MCF 10A (cell line): Measurements from ENCODE around the gene ZNF592. TPM values are rescaled to one million over a fixed set of nuclear protein-coding genes. Genes with fewer than 3 reads are reported as not detected.

Experiments
- BruUV-seq: library from RNA; stranded (reverse); fragments of 400-500 nt; replicated peaks from 2 replicates; lab custom pipeline; 2021; lab: Mats Ljungman, UMichigan
- CTCF ChIA-PET: fragments of 300-600 bp; sonication (Branson Sonifier 250); formaldehyde crosslinking; extraction: SDS; loops from one replicate; lab custom pipeline; 2021; ENCODE audit warnings: antibody characterized with exemption, inconsistent platforms; lab: Yijun Ruan, JAX
- POLR2A ChIA-PET: fragments of 300-600, 350-650 bp; sonication (Branson Sonifier 250); formaldehyde crosslinking; extraction: SDS; loops from one replicate; lab custom pipeline; 2020; ENCODE audit warnings: antibody characterized with exemption, inconsistent platforms; lab: Yijun Ruan, JAX
- DNase-seq: peaks from one replicate; pipeline ENCODE4 v3.0.0-alpha.2; 2018; ENCODE audit not compliant: unreplicated experiment
- H3K27ac Mint-ChIP-seq: one replicate; pipeline ENCODE4 v1.8.0; 2022; ENCODE audit warnings: mild to moderate bottlenecking, low read depth, mixed read lengths; ENCODE audit not compliant: unreplicated experiment
- H3K27me3 Mint-ChIP-seq: one replicate; pipeline ENCODE4 v1.8.0; 2022; ENCODE audit warnings: mixed read lengths; ENCODE audit not compliant: insufficient read depth, unreplicated experiment
- H3K36me3 Mint-ChIP-seq: one replicate; pipeline ENCODE4 v1.8.0; 2022; ENCODE audit warnings: mild to moderate bottlenecking, moderate library complexity, mixed read lengths; ENCODE audit not compliant: insufficient read depth, unreplicated experiment
- H3K4me1 Mint-ChIP-seq: one replicate; pipeline ENCODE4 v1.8.0; 2022; ENCODE audit warnings: mixed read lengths; ENCODE audit not compliant: insufficient read depth, unreplicated experiment
- H3K4me3 Mint-ChIP-seq: one replicate; pipeline ENCODE4 v1.8.0; 2022; ENCODE audit warnings: mild to moderate bottlenecking, moderate library complexity, mixed read lengths; ENCODE audit not compliant: unreplicated experiment
- H3K9me3 Mint-ChIP-seq: one replicate; pipeline ENCODE4 v1.8.0; 2022; ENCODE audit warnings: mixed read lengths; ENCODE audit not compliant: unreplicated experiment
- intact Hi-C: fragments of 100-400 bp; cut with micrococcal nuclease; formaldehyde crosslinking; loops from 2 replicates; pipeline ENCODE4 v1.14.1; 2022
- total RNA-seq: library from RNA; stranded (reverse); gene quantifications from 2 replicates; pipeline ENCODE4 v1.2.3, GENCODE V29; 2022
- TF ChIP-seq, protein P1 (sequence below): fragments of 200-600 bp; IDR thresholded peaks from one replicate; pipeline ENCODE4 v1.8.0; 2022; ENCODE audit warnings: antibody characterized with exemption, mild to moderate bottlenecking; ENCODE audit not compliant: unreplicated experiment

ZNF592 gene
- total RNA-seq, 1 experiment from 2014 or later, result 27.5 TPM

- H3K4me3 Mint-ChIP-seq, result no peak overlapping the region
- ChIA-PET CTCF (interaction anchor here (0.6 to 0.7 kb wide), 3 partner anchors 10 to 228 kb away, joined by 3 read pairs; no protein-coding TSS in a partner anchor), POLR2A (no interaction called here)
- DNase-seq, result no peak
- no peaks in the 10 kb centered on the region for H3K9me3 Mint-ChIP-seq
- TF ChIP-seq, protein P1, sequence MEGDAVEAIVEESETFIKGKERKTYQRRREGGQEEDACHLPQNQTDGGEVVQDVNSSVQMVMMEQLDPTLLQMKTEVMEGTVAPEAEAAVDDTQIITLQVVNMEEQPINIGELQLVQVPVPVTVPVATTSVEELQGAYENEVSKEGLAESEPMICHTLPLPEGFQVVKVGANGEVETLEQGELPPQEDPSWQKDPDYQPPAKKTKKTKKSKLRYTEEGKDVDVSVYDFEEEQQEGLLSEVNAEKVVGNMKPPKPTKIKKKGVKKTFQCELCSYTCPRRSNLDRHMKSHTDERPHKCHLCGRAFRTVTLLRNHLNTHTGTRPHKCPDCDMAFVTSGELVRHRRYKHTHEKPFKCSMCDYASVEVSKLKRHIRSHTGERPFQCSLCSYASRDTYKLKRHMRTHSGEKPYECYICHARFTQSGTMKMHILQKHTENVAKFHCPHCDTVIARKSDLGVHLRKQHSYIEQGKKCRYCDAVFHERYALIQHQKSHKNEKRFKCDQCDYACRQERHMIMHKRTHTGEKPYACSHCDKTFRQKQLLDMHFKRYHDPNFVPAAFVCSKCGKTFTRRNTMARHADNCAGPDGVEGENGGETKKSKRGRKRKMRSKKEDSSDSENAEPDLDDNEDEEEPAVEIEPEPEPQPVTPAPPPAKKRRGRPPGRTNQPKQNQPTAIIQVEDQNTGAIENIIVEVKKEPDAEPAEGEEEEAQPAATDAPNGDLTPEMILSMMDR, result no peak
- intact Hi-C loops, result no loop called here
- no peaks in the 10 kb centered on the region for H3K36me3 Mint-ChIP-seq
- no TSS peak for BruUV-seq
- H3K27ac Mint-ChIP-seq, result no peak overlapping the region
- H3K4me1 Mint-ChIP-seq, result no peaks in the 10 kb centered on the region
- H3K27me3 Mint-ChIP-seq, result peaks cover 15% of the 10 kb centered on the region
Measured at GRCh38 chr15:84818261-84819131, 70.1 kb downstream of the ZNF592 start.

- intact Hi-C loops, result no loop called here
- no peaks in the 10 kb centered on the region for H3K36me3 Mint-ChIP-seq
- CTCF ChIA-PET, result interaction anchor here (0.7 kb wide), 1 partner anchor 111 kb away, joined by 3 read pairs; no protein-coding TSS in a partner anchor
- H3K27me3 Mint-ChIP-seq, result peaks cover 15% of the 10 kb centered on the region
- POLR2A ChIA-PET, result interaction anchor here (1.0 to 1.1 kb wide), 2 partner anchors 28 to 104 kb away, joined by 3 to 4 read pairs; partner anchors contain the start of gene SEC11A
- no peak overlapping the region for H3K27ac Mint-ChIP-seq
- no peaks in the 10 kb centered on the region for H3K4me1 Mint-ChIP-seq
- H3K4me3 Mint-ChIP-seq, result no peak overlapping the region
- H3K9me3 Mint-ChIP-seq, result no peaks in the 10 kb centered on the region
- no peak for DNase-seq
- no TSS peak for BruUV-seq
- TF ChIP-seq, protein P1, result no peak
Measured at GRCh38 chr15:84819291-84819768, 70.9 kb downstream of the ZNF592 start.

GRCh38 chr15:84819791-84820190, 71.4 kb downstream of the ZNF592 start:
- TF ChIP-seq, protein P1, result no peak
- BruUV-seq, result no TSS peak
- Mint-ChIP-seq H3K4me3 (no peak overlapping the region), H3K9me3 (no peaks in the 10 kb centered on the region), H3K36me3 (no peaks in the 10 kb centered on the region), H3K27ac (no peak overlapping the region), H3K4me1 (no peaks in the 10 kb centered on the region), H3K27me3 (peaks cover 15% of the 10 kb centered on the region)
- POLR2A ChIA-PET, result interaction anchor here (1.0 to 1.1 kb wide), 2 partner anchors 29 to 104 kb away, joined by 3 to 4 read pairs; partner anchors contain the start of gene SEC11A
- CTCF ChIA-PET, result interaction anchor here (0.7 kb wide), 1 partner anchor 110 kb away, joined by 3 read pairs; no protein-coding TSS in a partner anchor
- intact Hi-C loops, result no loop called here
- DNase-seq, result no peak

DNA sequence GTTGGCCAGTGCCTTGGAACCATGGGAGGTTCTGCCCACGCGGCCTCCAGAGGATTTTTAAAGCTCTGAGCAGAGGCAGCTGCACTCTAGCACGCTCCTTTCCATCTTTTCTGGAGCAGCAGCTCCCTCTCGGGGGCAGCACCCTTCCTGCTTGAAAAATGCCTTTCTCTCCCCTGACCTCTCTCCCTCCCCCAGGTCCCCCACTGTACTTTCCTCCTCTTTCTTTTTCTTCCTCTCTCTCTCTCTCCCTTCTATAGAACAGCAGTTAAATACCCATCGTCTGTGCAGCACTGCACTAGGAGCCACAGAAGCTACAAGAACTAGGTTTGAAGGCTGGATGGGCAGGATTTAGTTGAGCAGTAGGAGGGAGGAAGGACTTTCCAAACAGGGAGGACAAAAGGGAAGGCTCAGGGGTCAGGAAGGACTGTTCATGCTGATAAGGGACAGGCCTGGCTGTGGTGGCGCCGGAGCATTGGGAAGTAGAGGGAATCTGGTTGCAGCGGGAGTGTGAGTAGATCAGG, 73.2 kb downstream of the ZNF592 start:
- Mint-ChIP-seq H3K27me3 (peaks cover 15% of the 10 kb centered on the region), H3K4me1 (no peaks in the 10 kb centered on the region), H3K36me3 (no peaks in the 10 kb centered on the region), H3K4me3 (no peak overlapping the region), H3K27ac (no peak overlapping the region), H3K9me3 (no peaks in the 10 kb centered on the region)
- CTCF ChIA-PET, result interaction anchor here (0.6 to 1.4 kb wide), 3 partner anchors 16 to 84 kb away, joined by 3 to 5 read pairs (median 3); no protein-coding TSS in a partner anchor
- POLR2A ChIA-PET, result interaction anchor here (0.6 to 1.7 kb wide), 3 partner anchors 11 to 265 kb away, joined by 3 read pairs; no protein-coding TSS in a partner anchor
- intact Hi-C loops, result no loop called here
- TF ChIP-seq, protein P1, result no peak
- no TSS peak for BruUV-seq
- no peak for DNase-seq
